Brain pericyte (primary cell): ENCODE measurements around the gene CCDC7.
"Not testable (repeated sequence)": the region's sequence is repeated elsewhere in the genome, so short reads cannot be mapped to it uniquely, and the experiment has no call there.

Experiments used
- DNase-seq: peaks from one replicate; pipeline ENCODE4 v3.0.0-alpha.2; 2012; ENCODE audit warnings: low read depth, low spot score

The CCDC7 gene

GRCh38 chr10:32454148-32454547 is 8.2 kb downstream of the CCDC7 start:
- no peak for DNase-seq

- DNase-seq = no peak
Observed at GRCh38 chr10:32459051-32459698, 13.2 kb downstream of the CCDC7 start.

GRCh38 chr10:32461203-32461602 is 15.3 kb downstream of the CCDC7 start:
- DNase-seq = no peak

- DNase-seq = no peak
Observed at GRCh38 chr10:32471232-32471631, 25.3 kb downstream of the CCDC7 start.

GRCh38 chr10:32477499-32477898 is 31.6 kb downstream of the CCDC7 start:
- no peak for DNase-seq

GRCh38 chr10:32481606-32482005 is 35.7 kb downstream of the CCDC7 start:
- no peak for DNase-seq

GRCh38 chr10:32483019-32483502 is 37.1 kb downstream of the CCDC7 start:
- DNase-seq = not testable (repeated sequence)

GRCh38 chr10:32488038-32488437 is 42.1 kb downstream of the CCDC7 start:
- not testable (repeated sequence) for DNase-seq

GRCh38 chr10:32489158-32489557 is 43.2 kb downstream of the CCDC7 start:
- DNase-seq = no peak

GRCh38 chr10:32489901-32490300 is 44.0 kb downstream of the CCDC7 start:
- DNase-seq = no peak

- not testable (repeated sequence) for DNase-seq
Observed at GRCh38 chr10:32494562-32494961, 48.6 kb downstream of the CCDC7 start.

- not testable (repeated sequence) for DNase-seq
Observed at GRCh38 chr10:32500136-32500535, 54.2 kb downstream of the CCDC7 start.

GRCh38 chr10:32501906-32502305 is 56.0 kb downstream of the CCDC7 start:
- no peak for DNase-seq

- DNase-seq = not testable (repeated sequence)
Observed at GRCh38 chr10:32505762-32506420, 60.0 kb downstream of the CCDC7 start.

GRCh38 chr10:32511599-32511998 is 65.7 kb downstream of the CCDC7 start:
- DNase-seq = no peak

GRCh38 chr10:32516567-32517495 is 70.9 kb downstream of the CCDC7 start:
- DNase-seq = no peak

- no peak for DNase-seq
Observed at GRCh38 chr10:32530231-32530630, 84.3 kb downstream of the CCDC7 start.

- no peak for DNase-seq
Observed at GRCh38 chr10:32538256-32538655, 92.3 kb downstream of the CCDC7 start.

- DNase-seq = no peak
Observed at GRCh38 chr10:32540691-32541470, 94.9 kb downstream of the CCDC7 start.

- no peak for DNase-seq
Observed at GRCh38 chr10:32548208-32548607, 102.3 kb downstream of the CCDC7 start.

GRCh38 chr10:32556783-32557395 is 110.9 kb downstream of the CCDC7 start:
- DNase-seq = no peak
